Neural progenitor cell (in vitro differentiated cells): ENCODE data around the gene MAPK12. TPM values are rescaled to one million over a fixed set of nuclear protein-coding genes. Genes with fewer than 3 reads are reported as not detected.

Experiments
- DNase-seq: peaks from one replicate; pipeline ENCODE4 v3.0.0-alpha.2; 2016; ENCODE audit warnings: low spot score
- H2AFZ ChIP-seq: fragments of 200-600 bp; sonication (generic); replicated peaks from 2 replicates; pipeline ENCODE4 v1.6.1; 2016; ENCODE audit warnings: antibody characterized with exemption
- H3F3A ChIP-seq: fragments of 200-600 bp; sonication (generic); 2 replicates; pipeline ENCODE4 v1.6.1; 2016; ENCODE audit warnings: antibody characterized with exemption, low read depth
- H3K27ac ChIP-seq: fragments of 200-600 bp; sonication (generic); 2 replicates; pipeline ENCODE4 v1.5.1; 2016; ENCODE audit warnings: mild to moderate bottlenecking
- H3K27me3 ChIP-seq: fragments of 200-600 bp; sonication (generic); 2 replicates; pipeline ENCODE4 v1.6.1; 2016; ENCODE audit warnings: mild to moderate bottlenecking, moderate library complexity
- H3K36me3 ChIP-seq: fragments of 200-600 bp; sonication (generic); 2 replicates; pipeline ENCODE4 v1.5.1; 2016
- H3K4me1 ChIP-seq: fragments of 200-600 bp; sonication (generic); 2 replicates; pipeline ENCODE4 v1.6.1; 2016; ENCODE audit warnings: mixed run types
- H3K4me2 ChIP-seq: fragments of 200-600 bp; sonication (generic); 2 replicates; pipeline ENCODE4 v1.6.1; 2016
- H3K4me3 ChIP-seq: fragments of 200-600 bp; sonication (generic); 2 replicates; pipeline ENCODE4 v1.5.1; 2016
- H3K79me2 ChIP-seq: fragments of 200-600 bp; sonication (generic); 2 replicates; pipeline ENCODE4 v1.6.1; 2016; ENCODE audit warnings: low read depth
- H3K9ac ChIP-seq: fragments of 200-600 bp; sonication (generic); 2 replicates; pipeline ENCODE4 v1.6.1; 2016
- H3K9me3 ChIP-seq: fragments of 200-600 bp; sonication (generic); 2 replicates; pipeline ENCODE4 v1.5.1; 2016; ENCODE audit warnings: low read depth
- H4K20me1 ChIP-seq: fragments of 200-600 bp; sonication (generic); 2 replicates; pipeline ENCODE4 v1.6.1; 2016; ENCODE audit warnings: low read depth
- H3K27ac Mint-ChIP-seq: 3 replicates; pipeline ENCODE4 v1.8.0; 2021; ENCODE audit warnings: mixed read lengths
- H3K27me3 Mint-ChIP-seq: 2 replicates; pipeline ENCODE4 v1.8.0; 2022; ENCODE audit warnings: low read depth, mild to moderate bottlenecking, inconsistent platforms, moderate library complexity, mixed read lengths; ENCODE audit not compliant: insufficient read depth
- H3K36me3 Mint-ChIP-seq: 3 replicates; pipeline ENCODE4 v1.8.0; 2021; ENCODE audit warnings: mixed read lengths
- H3K4me1 Mint-ChIP-seq: 3 replicates; pipeline ENCODE4 v1.8.0; 2021; ENCODE audit warnings: mixed read lengths
- H3K4me3 Mint-ChIP-seq: 3 replicates; pipeline ENCODE4 v1.8.0; 2021; ENCODE audit warnings: mild to moderate bottlenecking, moderate library complexity, mixed read lengths
- H3K9me3 Mint-ChIP-seq: 3 replicates; pipeline ENCODE4 v1.8.0; 2020; ENCODE audit warnings: mixed read lengths
- EZH2 ChIP-seq: fragments of 200-600 bp; sonication (generic); IDR thresholded peaks from 2 replicates; pipeline ENCODE4 v1.6.1; 2017; ENCODE audit warnings: antibody characterized with exemption, mild to moderate bottlenecking, moderate library complexity
- EZH2phosphoT487 ChIP-seq: fragments of 200-600 bp; sonication (generic); IDR thresholded peaks from 2 replicates; pipeline ENCODE4 v1.6.1; 2017; ENCODE audit warnings: antibody characterized with exemption
- total RNA-seq: library from RNA; depleted of rRNA; stranded (reverse); fragments of >200 nt; gene quantifications from 2 replicates; pipeline ENCODE4 v1.2.3, GENCODE V29; 2015; ENCODE audit warnings: low replicate concordance
- TF ChIP-seq, protein P1 (sequence below): fragments of 200-600 bp; sonication (generic); IDR thresholded peaks from 2 replicates; pipeline ENCODE4 v1.5.1; 2017; ENCODE audit warnings: antibody characterized with exemption, mild to moderate bottlenecking

The MAPK12 gene
- total RNA-seq, 1 donor from 2014 or later, result 18.7 TPM

DNA sequence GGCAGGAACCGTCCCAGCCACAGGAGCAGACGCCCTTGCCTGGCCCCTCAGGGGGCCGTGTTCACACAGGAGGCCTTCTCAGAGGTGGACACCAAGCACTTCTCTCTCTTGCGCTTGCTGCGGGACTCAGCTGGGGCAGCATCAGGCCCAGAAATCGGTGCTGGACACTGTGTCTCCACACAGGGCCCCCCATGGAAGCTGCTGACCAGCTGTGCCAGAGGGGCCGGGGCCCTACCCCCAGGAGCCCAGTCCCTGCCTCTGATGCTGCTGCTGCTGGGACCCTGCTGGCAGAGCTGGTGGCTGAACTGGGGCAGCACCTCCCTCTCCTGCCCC lies 42.0 kb upstream of the MAPK12 start:
- no peak overlapping the region for H3K4me3 Mint-ChIP-seq
- Histone ChIP-seq H3F3A (peaks cover 7% of the 10 kb centered on the region), H3K9ac (no peak overlapping the region), H3K27me3 (peaks cover 24% of the 10 kb centered on the region), H2AFZ (no peak overlapping the region), H4K20me1 (peaks cover 79% of the 10 kb centered on the region), H3K27ac (no peak overlapping the region), H3K4me3 (no peak overlapping the region), H3K9me3 (no peaks in the 10 kb centered on the region), H3K4me1 (peaks cover 41% of the 10 kb centered on the region), H3K4me2 (peak overlapping the region; percentile 99), H3K36me3 (no peaks in the 10 kb centered on the region), H3K79me2 (peaks cover 64% of the 10 kb centered on the region)
- peaks cover 25% of the 10 kb centered on the region for H3K4me1 Mint-ChIP-seq
- peaks cover 3% of the 10 kb centered on the region for H3K36me3 Mint-ChIP-seq
- no peak for DNase-seq
- H3K27ac Mint-ChIP-seq, result no peak overlapping the region
- TF ChIP-seq, protein P1, sequence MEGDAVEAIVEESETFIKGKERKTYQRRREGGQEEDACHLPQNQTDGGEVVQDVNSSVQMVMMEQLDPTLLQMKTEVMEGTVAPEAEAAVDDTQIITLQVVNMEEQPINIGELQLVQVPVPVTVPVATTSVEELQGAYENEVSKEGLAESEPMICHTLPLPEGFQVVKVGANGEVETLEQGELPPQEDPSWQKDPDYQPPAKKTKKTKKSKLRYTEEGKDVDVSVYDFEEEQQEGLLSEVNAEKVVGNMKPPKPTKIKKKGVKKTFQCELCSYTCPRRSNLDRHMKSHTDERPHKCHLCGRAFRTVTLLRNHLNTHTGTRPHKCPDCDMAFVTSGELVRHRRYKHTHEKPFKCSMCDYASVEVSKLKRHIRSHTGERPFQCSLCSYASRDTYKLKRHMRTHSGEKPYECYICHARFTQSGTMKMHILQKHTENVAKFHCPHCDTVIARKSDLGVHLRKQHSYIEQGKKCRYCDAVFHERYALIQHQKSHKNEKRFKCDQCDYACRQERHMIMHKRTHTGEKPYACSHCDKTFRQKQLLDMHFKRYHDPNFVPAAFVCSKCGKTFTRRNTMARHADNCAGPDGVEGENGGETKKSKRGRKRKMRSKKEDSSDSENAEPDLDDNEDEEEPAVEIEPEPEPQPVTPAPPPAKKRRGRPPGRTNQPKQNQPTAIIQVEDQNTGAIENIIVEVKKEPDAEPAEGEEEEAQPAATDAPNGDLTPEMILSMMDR, result no peak
- no peak for TF ChIP-seq EZH2phosphoT487
- TF ChIP-seq EZH2, result no peak
- H3K9me3 Mint-ChIP-seq, result no peaks in the 10 kb centered on the region
- H3K27me3 Mint-ChIP-seq, result peaks cover 2% of the 10 kb centered on the region

DNA sequence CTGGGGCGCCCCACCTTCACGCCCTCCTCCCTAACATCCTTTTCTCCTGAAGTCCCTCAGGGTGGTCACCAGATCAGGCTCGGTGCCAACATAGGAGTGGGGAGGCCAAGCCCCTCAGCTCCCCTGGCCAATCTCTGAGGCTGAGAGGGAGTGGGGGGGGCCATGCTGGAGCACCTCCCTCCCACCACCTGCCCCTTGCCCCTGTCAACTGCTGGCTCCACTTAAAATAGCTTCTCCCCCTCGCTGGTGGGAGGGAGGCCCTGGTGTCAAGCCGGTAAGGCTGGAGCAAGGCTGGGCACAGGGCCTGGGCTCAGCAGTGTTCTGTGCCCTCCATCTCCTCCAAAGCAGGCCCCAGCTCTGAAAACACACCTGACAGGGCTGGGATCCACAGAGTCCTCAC lies 41.1 kb upstream of the MAPK12 start:
- peaks cover 88% of the 10 kb centered on the region for H4K20me1 ChIP-seq
- H3K4me2 ChIP-seq, result no peak overlapping the region
- H3K36me3 Mint-ChIP-seq, result peaks cover 3% of the 10 kb centered on the region
- peaks cover 24% of the 10 kb centered on the region for H3K27me3 ChIP-seq
- H3K27ac ChIP-seq, result no peak overlapping the region
- peaks cover 73% of the 10 kb centered on the region for H3K79me2 ChIP-seq
- no peak overlapping the region for H3K4me3 ChIP-seq
- H3K4me1 ChIP-seq, result peaks cover 35% of the 10 kb centered on the region
- TF ChIP-seq, protein P1, result no peak
- TF ChIP-seq EZH2, result no peak
- no peak for TF ChIP-seq EZH2phosphoT487
- no peak overlapping the region for H3K9ac ChIP-seq
- H3K27me3 Mint-ChIP-seq, result peaks cover 6% of the 10 kb centered on the region
- no peaks in the 10 kb centered on the region for H3K9me3 ChIP-seq
- H3K4me1 Mint-ChIP-seq, result peaks cover 31% of the 10 kb centered on the region
- H3F3A ChIP-seq, result no peaks in the 10 kb centered on the region
- no peaks in the 10 kb centered on the region for H3K9me3 Mint-ChIP-seq
- no peak overlapping the region for H2AFZ ChIP-seq
- H3K27ac Mint-ChIP-seq, result no peak overlapping the region
- H3K4me3 Mint-ChIP-seq, result no peak overlapping the region
- H3K36me3 ChIP-seq, result no peaks in the 10 kb centered on the region
- DNase-seq, result no peak

DNA sequence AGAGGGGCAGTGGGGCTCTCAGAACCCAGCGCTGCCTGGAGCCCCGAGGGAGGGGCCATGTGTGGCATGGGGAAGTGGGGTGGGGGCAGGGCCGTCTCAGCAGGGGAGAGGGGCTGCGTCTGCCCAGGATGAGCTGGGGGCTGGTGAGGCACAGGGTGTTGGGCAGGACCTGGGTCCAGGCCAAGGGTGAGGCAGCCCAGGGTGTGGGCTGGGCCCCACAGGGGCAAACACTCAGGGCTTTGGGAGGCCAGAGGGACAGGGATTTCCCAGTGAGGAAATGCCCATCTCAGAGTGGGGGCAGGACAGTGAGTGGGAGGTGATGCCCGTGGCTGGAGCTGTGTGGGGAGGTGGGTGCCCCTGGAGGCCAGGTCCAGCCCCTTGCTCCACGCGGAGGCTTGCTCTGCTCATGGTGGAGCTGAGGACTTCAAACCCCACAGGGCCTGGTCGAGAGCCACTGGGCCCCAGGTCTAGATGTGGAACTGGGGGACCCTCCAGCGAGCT lies 40.6 kb upstream of the MAPK12 start:
- no peak overlapping the region for H3K4me3 Mint-ChIP-seq
- peaks cover 6% of the 10 kb centered on the region for H3K27me3 Mint-ChIP-seq
- no peaks in the 10 kb centered on the region for H3F3A ChIP-seq
- DNase-seq, result no peak
- H3K4me2 ChIP-seq, result no peak overlapping the region
- no peak overlapping the region for H3K27ac Mint-ChIP-seq
- no peak overlapping the region for H3K9ac ChIP-seq
- H3K36me3 ChIP-seq, result no peaks in the 10 kb centered on the region
- H2AFZ ChIP-seq, result no peak overlapping the region
- H3K27ac ChIP-seq, result no peak overlapping the region
- TF ChIP-seq EZH2phosphoT487, result no peak
- TF ChIP-seq, protein P1, result no peak
- TF ChIP-seq EZH2, result no peak
- peaks cover 3% of the 10 kb centered on the region for H3K36me3 Mint-ChIP-seq
- peaks cover 93% of the 10 kb centered on the region for H4K20me1 ChIP-seq
- H3K79me2 ChIP-seq, result peaks cover 78% of the 10 kb centered on the region
- no peak overlapping the region for H3K4me3 ChIP-seq
- peaks cover 35% of the 10 kb centered on the region for H3K4me1 ChIP-seq
- no peaks in the 10 kb centered on the region for H3K9me3 Mint-ChIP-seq
- no peaks in the 10 kb centered on the region for H3K9me3 ChIP-seq
- peaks cover 24% of the 10 kb centered on the region for H3K27me3 ChIP-seq
- peaks cover 36% of the 10 kb centered on the region for H3K4me1 Mint-ChIP-seq
